ENCODE results near the gene RASD1. TPM values are rescaled to one million over a fixed set of nuclear protein-coding genes. Genes with fewer than 3 reads are reported as not detected.

RASD1 gene
- 100.0 and 101 TPM in 2 replicates for total RNA-seq

GRCh38 chr17:17496189-17497064 lies at the start of gene RASD1:
Gene RASD1 (minus strand): TSS chr17:17496395. CDS start chr17:17496181, 214 bp downstream.

GRCh38 chr17:17476865-17477467 lies 19.2 kb downstream of the RASD1 start, which contains the start of gene MED9:
Gene MED9 (plus strand): TSS chr17:17477000. CDS start chr17:17477042, 42 bp downstream.

Other genes starting within 250 kb of the RASD1 start
- gene COPS3, start 215.1 kb downstream of the RASD1 start, total RNA-seq = 35.8 and 41.5 TPM in 2 replicates
- gene NT5M, start 193.0 kb downstream of the RASD1 start, total RNA-seq = 0.62 and 1.4 TPM in 2 replicates
- 5.8 and 9.8 TPM in 2 replicates for gene MED9, start 19.4 kb downstream of the RASD1 start, total RNA-seq
- 46.6 and 48.5 TPM in 2 replicates for gene PEMT, start 95.3 kb upstream of the RASD1 start, total RNA-seq
- gene RAI1, start 185.1 kb upstream of the RASD1 start, total RNA-seq = 12.0 and 14.0 TPM in 2 replicates

Measured in cardiac ventricle fibroblast (primary cell).